GM12892 (cell line): ENCODE results near the gene STK40.

Source experiments
- DNase-seq: peaks from one replicate; pipeline ENCODE4 v3.0.0; 2011; ENCODE audit not compliant: insufficient read length
- FAIRE-seq: peaks from 2 replicates; lab custom pipeline; 2011; peaks lifted over from hg19 to GRCh38; lab: Jason Lieb, UNC
- POLR2A ChIP-seq: IDR thresholded peaks from 2 replicates; pipeline ENCODE4 v1.6.1; 2011; ENCODE audit warnings: low read depth, low read length, control low read depth
- POLR2AphosphoS5 ChIP-seq: IDR thresholded peaks from 2 replicates; pipeline ENCODE4 v1.6.1; 2011; ENCODE audit warnings: low read depth, low read length, control low read depth
- TAF1 ChIP-seq: IDR thresholded peaks from 2 replicates; pipeline ENCODE4 v1.6.1; 2011; ENCODE audit warnings: low read depth, mild to moderate bottlenecking, control low read depth, low read length, borderline replicate concordance

STK40 gene

GRCh38 chr1:36320291-36320761 lies 65.4 kb downstream of the STK40 start:
- DNase-seq, result no peak
- TF ChIP-seq POLR2AphosphoS5, result no peak
- no peak for TF ChIP-seq TAF1
- no peak for TF ChIP-seq POLR2A
- FAIRE-seq, result no peak

GRCh38 chr1:36309397-36309796 lies 76.3 kb downstream of the STK40 start:
- TF ChIP-seq TAF1 (no peak), POLR2AphosphoS5 (no peak), POLR2A (no peak)
- FAIRE-seq (no peak), DNase-seq (no peak)

- DNase-seq, result no peak
- TF ChIP-seq POLR2AphosphoS5 (no peak), POLR2A (no peak), TAF1 (no peak)
- peak; percentile 57 for FAIRE-seq
These were observed 78.0 kb downstream of the STK40 start for GRCh38 chr1:36307601-36308330.

- TF ChIP-seq POLR2AphosphoS5, result peak; percentile 94
- peak; percentile 63; the same call in 1 of the 2 replicates for TF ChIP-seq TAF1
- peak; percentile 98 for TF ChIP-seq POLR2A
- FAIRE-seq (peak; percentile 99), DNase-seq (peak; percentile 98)
These were observed 78.7 kb downstream of the STK40 start for GRCh38 chr1:36306902-36307456.

- DNase-seq (no peak), FAIRE-seq (peak; percentile 9)
- TF ChIP-seq TAF1 (no peak), POLR2AphosphoS5 (no peak), POLR2A (no peak)
These were observed 79.4 kb downstream of the STK40 start, which contains the start of gene SH3D21 for GRCh38 chr1:36306210-36306901. SH3D21 (plus strand) TSS chr1:36306368; CDS start chr1:36306421, 53 bp downstream.

GRCh38 chr1:36305915-36306209 lies 79.9 kb downstream of the STK40 start:
- TF ChIP-seq POLR2A, result no peak
- TF ChIP-seq POLR2AphosphoS5, result 0 out of 2 replicates have a peak, but pooled peaks have one; percentile 33
- TF ChIP-seq TAF1, result no peak
- no peak for DNase-seq
- FAIRE-seq, result no peak

GRCh38 chr1:36304970-36305914 lies 80.5 kb downstream of the STK40 start:
- peak; percentile 56 for FAIRE-seq
- no peak for DNase-seq
- TF ChIP-seq POLR2A, result no peak
- TF ChIP-seq TAF1, result no peak
- TF ChIP-seq POLR2AphosphoS5, result no peak

- no peak for TF ChIP-seq POLR2A
- TF ChIP-seq POLR2AphosphoS5, result no peak
- no peak for TF ChIP-seq TAF1
- no peak for FAIRE-seq
- DNase-seq, result no peak
These were observed 81.2 kb downstream of the STK40 start for GRCh38 chr1:36304521-36304920.

- DNase-seq (no peak), FAIRE-seq (no peak)
- TF ChIP-seq TAF1, result no peak
- TF ChIP-seq POLR2AphosphoS5, result no peak
- no peak for TF ChIP-seq POLR2A
These were observed 81.9 kb downstream of the STK40 start for GRCh38 chr1:36303650-36304360.

GRCh38 chr1:36303244-36303643 lies 82.5 kb downstream of the STK40 start:
- TF ChIP-seq TAF1 (no peak), POLR2A (no peak)
- no peak for FAIRE-seq
- no peak for DNase-seq

GRCh38 chr1:36301220-36301619 lies 84.5 kb downstream of the STK40 start:
- no peak for DNase-seq
- FAIRE-seq, result no peak
- TF ChIP-seq TAF1 (no peak), POLR2A (no peak), POLR2AphosphoS5 (no peak)
